NT2/D1 (cell line): ENCODE measurements around the gene THAP12.

ENCODE experiments used
- SUZ12 ChIP-seq: IDR thresholded peaks from 2 replicates; pipeline ENCODE4 v1.6.1; 2011; ENCODE audit not compliant: insufficient read length, insufficient read depth; ENCODE audit errors: extremely low read depth
- YY1 ChIP-seq: IDR thresholded peaks from 2 replicates; pipeline ENCODE4 v1.6.1; 2011; ENCODE audit not compliant: insufficient read length, insufficient read depth
- ZNF274 ChIP-seq: IDR thresholded peaks from 2 replicates; pipeline ENCODE4 v1.6.1; 2011; ENCODE audit warnings: mild to moderate bottlenecking, low read depth, low read length

DNA sequence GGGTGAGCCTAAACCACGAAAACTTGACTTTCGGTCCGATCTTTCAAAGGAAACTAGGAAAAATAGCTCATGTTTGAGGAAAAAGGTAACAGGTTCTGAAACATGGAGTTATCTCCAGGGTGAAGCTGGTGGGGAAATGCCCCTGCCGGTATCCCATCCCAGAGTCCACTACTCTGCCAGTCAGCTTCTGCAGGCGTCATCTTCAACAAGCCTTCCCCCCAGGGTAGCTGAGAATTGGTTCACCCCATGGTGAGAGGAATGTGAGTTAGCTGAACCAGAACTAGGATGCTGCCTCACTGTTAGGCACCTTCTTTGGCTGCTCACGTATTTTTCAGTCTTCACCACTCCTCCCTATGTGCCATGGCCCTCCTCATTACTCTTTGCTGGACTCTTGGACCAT is 1.3 kb upstream of the THAP12 start:
- TF ChIP-seq ZNF274: no peak
- no peak for TF ChIP-seq YY1
- no peak for TF ChIP-seq SUZ12
